ENCODE data around the gene CYSTM1.
"Not testable (repeated sequence)": the region's sequence is repeated elsewhere in the genome, so short reads cannot be mapped to it uniquely, and the experiment has no call there.

CYSTM1 gene

DNA sequence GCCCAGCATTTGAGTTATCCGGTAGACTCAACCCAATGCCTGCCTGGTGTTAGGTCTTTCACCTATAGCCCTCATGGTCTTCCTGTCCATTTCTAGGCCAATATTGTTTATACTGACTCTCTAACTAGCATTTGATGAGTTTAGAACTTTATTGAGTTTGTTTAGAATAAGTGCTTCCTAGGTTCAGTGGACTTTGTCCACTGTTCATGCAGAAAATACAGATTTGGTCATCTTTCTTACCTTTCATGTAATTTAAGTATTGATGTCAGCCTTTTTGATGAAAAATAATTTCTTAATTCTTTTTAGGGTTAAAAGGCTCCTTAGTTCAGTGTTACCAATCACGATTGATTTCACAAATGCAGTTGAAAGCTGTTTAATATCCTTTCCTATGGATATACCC, 22.0 kb downstream of the CYSTM1 start:
- Histone ChIP-seq H3K4me2 (ENCODE audit: low read length) (no peak overlapping the region), H3K36me3 (ENCODE audit: control insufficient read depth, low read length) (no peaks in the 10 kb centered on the region), H3K27me3 (ENCODE audit: control insufficient read depth, low read length) (no peaks in the 10 kb centered on the region), H3K27ac (ENCODE audit: low read depth, low read length) (no peak overlapping the region), H3K9me2 (replicated peaks; ENCODE audit: control insufficient read depth, low read length) (no peaks in the 10 kb centered on the region), H3K79me2 (ENCODE audit: control insufficient read depth, low read length) (no peaks in the 10 kb centered on the region), H3K4me3 (ENCODE audit: low read length) (no peak overlapping the region), H3F3A (ENCODE audit: control insufficient read depth, insufficient read depth) (no peaks in the 10 kb centered on the region), H4K20me1 (ENCODE audit: control insufficient read depth, insufficient read depth, low read depth, low read length) (no peaks in the 10 kb centered on the region), H3K9me3 (ENCODE audit: control insufficient read depth, insufficient read depth, low read length) (no peaks in the 10 kb centered on the region), H3K4me1 (ENCODE audit: control insufficient read depth, low read length) (no peaks in the 10 kb centered on the region)
- TF ChIP-seq EZH2phosphoT487 (IDR thresholded peaks at IDR 0.05; ENCODE audit: borderline replicate concordance, low read length): no peak
- TF ChIP-seq, protein P1, sequence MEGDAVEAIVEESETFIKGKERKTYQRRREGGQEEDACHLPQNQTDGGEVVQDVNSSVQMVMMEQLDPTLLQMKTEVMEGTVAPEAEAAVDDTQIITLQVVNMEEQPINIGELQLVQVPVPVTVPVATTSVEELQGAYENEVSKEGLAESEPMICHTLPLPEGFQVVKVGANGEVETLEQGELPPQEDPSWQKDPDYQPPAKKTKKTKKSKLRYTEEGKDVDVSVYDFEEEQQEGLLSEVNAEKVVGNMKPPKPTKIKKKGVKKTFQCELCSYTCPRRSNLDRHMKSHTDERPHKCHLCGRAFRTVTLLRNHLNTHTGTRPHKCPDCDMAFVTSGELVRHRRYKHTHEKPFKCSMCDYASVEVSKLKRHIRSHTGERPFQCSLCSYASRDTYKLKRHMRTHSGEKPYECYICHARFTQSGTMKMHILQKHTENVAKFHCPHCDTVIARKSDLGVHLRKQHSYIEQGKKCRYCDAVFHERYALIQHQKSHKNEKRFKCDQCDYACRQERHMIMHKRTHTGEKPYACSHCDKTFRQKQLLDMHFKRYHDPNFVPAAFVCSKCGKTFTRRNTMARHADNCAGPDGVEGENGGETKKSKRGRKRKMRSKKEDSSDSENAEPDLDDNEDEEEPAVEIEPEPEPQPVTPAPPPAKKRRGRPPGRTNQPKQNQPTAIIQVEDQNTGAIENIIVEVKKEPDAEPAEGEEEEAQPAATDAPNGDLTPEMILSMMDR (IDR thresholded peaks at IDR 0.05; ENCODE audit: low read depth, low read length, poor library complexity, severe bottlenecking): no peak

DNA sequence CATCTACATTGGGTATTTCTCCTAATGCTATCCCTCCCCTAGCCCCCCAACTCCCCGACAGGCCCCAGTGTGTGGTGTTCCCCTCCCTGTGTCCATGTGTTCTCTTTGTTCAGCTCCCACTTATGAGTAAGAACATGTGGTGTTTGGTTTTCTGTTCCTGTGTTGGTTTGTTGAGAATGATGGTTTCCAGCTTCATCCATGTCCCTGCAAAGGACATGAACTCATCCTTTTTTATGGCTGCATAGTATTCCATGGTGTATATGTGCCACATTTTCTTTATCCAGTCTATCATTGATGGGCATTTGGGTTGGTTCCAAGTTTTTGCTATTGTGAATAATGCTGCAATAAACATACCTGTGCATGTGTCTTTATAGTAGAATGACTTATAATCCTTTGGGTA, 23.9 kb downstream of the CYSTM1 start:
- not testable (repeated sequence) for H3K4me3 ChIP-seq (ENCODE audit: low read length); H3K4me2 ChIP-seq (ENCODE audit: low read length); H3K4me1 ChIP-seq (ENCODE audit: control insufficient read depth, low read length); H3F3A ChIP-seq (ENCODE audit: control insufficient read depth, insufficient read depth); H4K20me1 ChIP-seq (ENCODE audit: control insufficient read depth, insufficient read depth, low read depth, low read length); H3K27ac ChIP-seq (ENCODE audit: low read depth, low read length); H3K36me3 ChIP-seq (ENCODE audit: control insufficient read depth, low read length); H3K9me3 ChIP-seq (ENCODE audit: control insufficient read depth, insufficient read depth, low read length); H3K9me2 ChIP-seq (replicated peaks; ENCODE audit: control insufficient read depth, low read length); H3K79me2 ChIP-seq (ENCODE audit: control insufficient read depth, low read length); H3K27me3 ChIP-seq (ENCODE audit: control insufficient read depth, low read length)

DNA sequence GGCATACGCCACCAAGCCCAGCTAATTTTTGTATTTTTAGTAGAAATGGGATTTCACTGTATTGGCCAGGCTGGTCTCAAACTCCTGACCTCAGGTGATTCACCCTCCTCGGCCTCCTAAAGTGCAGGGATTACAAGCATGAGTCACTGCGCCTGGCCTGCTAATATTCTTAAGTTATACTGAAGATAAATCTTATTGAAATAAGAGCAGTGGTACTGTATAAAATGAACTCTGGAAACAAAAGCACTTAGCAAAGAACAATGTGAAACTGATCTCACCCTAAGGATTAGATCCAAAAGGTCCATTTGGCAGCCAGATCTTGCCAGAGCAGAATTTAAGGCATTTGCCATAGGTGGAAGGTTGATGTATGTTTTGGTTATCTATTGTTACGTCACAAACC, 27.1 kb downstream of the CYSTM1 start:
- Histone ChIP-seq H3K79me2 (ENCODE audit: control insufficient read depth, low read length) (no peaks in the 10 kb centered on the region), H3K4me3 (ENCODE audit: low read length) (no peak overlapping the region), H3K27me3 (ENCODE audit: control insufficient read depth, low read length) (no peaks in the 10 kb centered on the region)

DNA sequence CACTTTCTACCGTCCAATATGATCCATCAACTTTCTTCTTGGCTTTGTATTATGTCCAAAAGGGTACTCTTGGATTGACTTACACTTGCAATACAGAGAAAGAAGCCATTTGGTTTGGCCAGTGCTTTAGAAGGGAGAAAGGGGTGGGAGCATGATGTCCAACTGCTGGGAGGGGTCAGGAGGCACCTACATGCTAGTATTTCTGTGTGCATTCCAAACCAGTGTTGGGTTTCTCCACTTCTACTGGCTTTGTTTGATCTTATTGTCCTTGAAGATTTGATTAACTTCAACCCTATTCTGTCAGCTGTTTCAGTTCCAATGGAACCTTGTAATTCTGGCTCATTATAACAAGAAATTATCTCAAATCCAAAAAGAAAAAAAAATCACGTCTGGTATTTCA, 27.6 kb downstream of the CYSTM1 start:
- H4K20me1 ChIP-seq (ENCODE audit: control insufficient read depth, insufficient read depth, low read depth, low read length): no peaks in the 10 kb centered on the region
- TF ChIP-seq, protein P1 (IDR thresholded peaks at IDR 0.05; ENCODE audit: low read depth, low read length, poor library complexity, severe bottlenecking): no peak
- no peak for TF ChIP-seq EZH2phosphoT487 (IDR thresholded peaks at IDR 0.05; ENCODE audit: borderline replicate concordance, low read length)
- no peaks in the 10 kb centered on the region for H3K79me2 ChIP-seq (ENCODE audit: control insufficient read depth, low read length)
- no peaks in the 10 kb centered on the region for H3F3A ChIP-seq (ENCODE audit: control insufficient read depth, insufficient read depth)
- H3K36me3 ChIP-seq (ENCODE audit: control insufficient read depth, low read length): no peaks in the 10 kb centered on the region
- no peak overlapping the region for H3K27ac ChIP-seq (ENCODE audit: low read depth, low read length)
- no peak overlapping the region for H3K4me3 ChIP-seq (ENCODE audit: low read length)
- no peaks in the 10 kb centered on the region for H3K9me3 ChIP-seq (ENCODE audit: control insufficient read depth, insufficient read depth, low read length)
- H3K4me2 ChIP-seq (ENCODE audit: low read length): no peak overlapping the region
- H3K9me2 ChIP-seq (replicated peaks; ENCODE audit: control insufficient read depth, low read length): no peaks in the 10 kb centered on the region
- H3K27me3 ChIP-seq (ENCODE audit: control insufficient read depth, low read length): no peaks in the 10 kb centered on the region
- no peaks in the 10 kb centered on the region for H3K4me1 ChIP-seq (ENCODE audit: control insufficient read depth, low read length)

More for the DNA sequence above, 27.1 kb downstream of the CYSTM1 start:
- no peak overlapping the region for H3K4me2 ChIP-seq (ENCODE audit: low read length)
- no peaks in the 10 kb centered on the region for H3F3A ChIP-seq (ENCODE audit: control insufficient read depth, insufficient read depth)
- no peak for TF ChIP-seq EZH2phosphoT487 (IDR thresholded peaks at IDR 0.05; ENCODE audit: borderline replicate concordance, low read length)
- TF ChIP-seq, protein P1 (IDR thresholded peaks at IDR 0.05; ENCODE audit: low read depth, low read length, poor library complexity, severe bottlenecking): no peak
- no peaks in the 10 kb centered on the region for H3K9me3 ChIP-seq (ENCODE audit: control insufficient read depth, insufficient read depth, low read length)
- no peaks in the 10 kb centered on the region for H3K4me1 ChIP-seq (ENCODE audit: control insufficient read depth, low read length)
- H3K9me2 ChIP-seq (replicated peaks; ENCODE audit: control insufficient read depth, low read length): no peaks in the 10 kb centered on the region
- no peaks in the 10 kb centered on the region for H3K36me3 ChIP-seq (ENCODE audit: control insufficient read depth, low read length)
- no peak overlapping the region for H3K27ac ChIP-seq (ENCODE audit: low read depth, low read length)
- no peaks in the 10 kb centered on the region for H4K20me1 ChIP-seq (ENCODE audit: control insufficient read depth, insufficient read depth, low read depth, low read length)

Data from DOHH2 (cell line).